ENCODE measurements around the gene ALK. TPM values are rescaled to one million over a fixed set of nuclear protein-coding genes. Genes with fewer than 3 reads are reported as not detected.

The ALK gene
- total RNA-seq, 1 experiment from 2014 or later: not detected

- no peak for DNase-seq
- Mint-ChIP-seq H3K4me1 (peaks cover 3% of the 10 kb centered on the region in 2 experiments; a peak in 3 of 4 replicates), H3K27me3 (ENCODE audit: low read depth) (peaks cover 5% of the 10 kb centered on the region; the same call in 1 of the 2 replicates), H3K9me3 (peaks cover 3 to 6% of the 10 kb centered on the region in 2 experiments), H3K27ac (no peak overlapping the region), H3K36me3 (ENCODE audit: insufficient read depth in 1 of 3, low read depth in 3 of 3) (peaks cover 0 to 4% (median 3%) of the 10 kb centered on the region in 3 experiments; a peak in 4 of 7 replicates), H3K4me3 (no peak overlapping the region)
- Histone ChIP-seq H2BK20ac (ENCODE audit: low read depth, low read length, poor library complexity, severe bottlenecking) (no peak overlapping the region), H3K4me2 (ENCODE audit: insufficient read depth, insufficient read length, low read length) (no peak overlapping the region), H3K4me1 (ENCODE audit: insufficient read depth, low read length) (no peaks in the 10 kb centered on the region), H3K23ac (ENCODE audit: insufficient read length, low read depth, low read length) (no peak overlapping the region), H2BK5ac (ENCODE audit: insufficient read length, low read length) (no peak overlapping the region), H3K23me2 (ENCODE audit: insufficient read length, low read depth, low read length, poor library complexity, severe bottlenecking) (no peaks in the 10 kb centered on the region), H2BK15ac (ENCODE audit: low read depth, low read length) (no peak overlapping the region), H3K56ac (ENCODE audit: insufficient read length, low read depth, low read length) (no peak overlapping the region), H2BK120ac (ENCODE audit: low read depth, low read length, poor library complexity, severe bottlenecking) (no peak overlapping the region), H4K8ac (replicated peaks; ENCODE audit: insufficient read length, low read depth, low read length) (no peak overlapping the region), H4K20me1 (ENCODE audit: control insufficient read depth, insufficient read depth, insufficient read length) (no peaks in the 10 kb centered on the region), H2AFZ (ENCODE audit: low read length) (no peak overlapping the region), H4K91ac (ENCODE audit: insufficient read length, low read depth, low read length) (no peak overlapping the region), H3K79me2 (ENCODE audit: insufficient read depth, low read length) (no peaks in the 10 kb centered on the region), H3K9ac (ENCODE audit: extremely low read depth, insufficient read length, low read length) (no peak overlapping the region), H4K5ac (ENCODE audit: insufficient read length, low read depth, low read length) (no peak overlapping the region), H3K4ac (ENCODE audit: low read depth, low read length) (no peak overlapping the region), H3K18ac (ENCODE audit: insufficient read length, low read depth, low read length) (no peak overlapping the region), H2AK5ac (ENCODE audit: insufficient read length, low read length) (no peak overlapping the region), H3T11ph (ENCODE audit: low read length) (no peak overlapping the region), H3K14ac (ENCODE audit: insufficient read depth, low read length) (no peak overlapping the region), H3K27ac (ENCODE audit: insufficient read length, low read depth, low read length) (no peak overlapping the region), H3K27me3 (ENCODE audit: insufficient read depth, low read length) (no peaks in the 10 kb centered on the region), H2BK12ac (ENCODE audit: insufficient read length, low read depth, low read length) (no peak overlapping the region), H3K79me1 (ENCODE audit: insufficient read depth, low read depth, low read length, poor library complexity, severe bottlenecking) (no peaks in the 10 kb centered on the region), H3K9me3 (ENCODE audit: control insufficient read depth, low read depth, low read length) (no peaks in the 10 kb centered on the region)
- TF ChIP-seq, protein P1, sequence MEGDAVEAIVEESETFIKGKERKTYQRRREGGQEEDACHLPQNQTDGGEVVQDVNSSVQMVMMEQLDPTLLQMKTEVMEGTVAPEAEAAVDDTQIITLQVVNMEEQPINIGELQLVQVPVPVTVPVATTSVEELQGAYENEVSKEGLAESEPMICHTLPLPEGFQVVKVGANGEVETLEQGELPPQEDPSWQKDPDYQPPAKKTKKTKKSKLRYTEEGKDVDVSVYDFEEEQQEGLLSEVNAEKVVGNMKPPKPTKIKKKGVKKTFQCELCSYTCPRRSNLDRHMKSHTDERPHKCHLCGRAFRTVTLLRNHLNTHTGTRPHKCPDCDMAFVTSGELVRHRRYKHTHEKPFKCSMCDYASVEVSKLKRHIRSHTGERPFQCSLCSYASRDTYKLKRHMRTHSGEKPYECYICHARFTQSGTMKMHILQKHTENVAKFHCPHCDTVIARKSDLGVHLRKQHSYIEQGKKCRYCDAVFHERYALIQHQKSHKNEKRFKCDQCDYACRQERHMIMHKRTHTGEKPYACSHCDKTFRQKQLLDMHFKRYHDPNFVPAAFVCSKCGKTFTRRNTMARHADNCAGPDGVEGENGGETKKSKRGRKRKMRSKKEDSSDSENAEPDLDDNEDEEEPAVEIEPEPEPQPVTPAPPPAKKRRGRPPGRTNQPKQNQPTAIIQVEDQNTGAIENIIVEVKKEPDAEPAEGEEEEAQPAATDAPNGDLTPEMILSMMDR (conservative IDR thresholded peaks at IDR 0.05): no peak
- WGBS (ENCODE audit: extremely low coverage, insufficient read length, low lambda C conversion rate): no CpG with 5 or more reads among the region's 4 CpGs
These were observed 441.0 kb downstream of the ALK start for GRCh38 chr2:29480426-29480825.
